Left ventricle myocardium inferior (tissue), 1 donor: Measurements from ENCODE around the gene USP7. TPM values are rescaled to one million over a fixed set of nuclear protein-coding genes. Genes with fewer than 3 reads are reported as not detected.
A peak's percentile ranks its signal among the peaks of the same experiment; 100 is the strongest.

Experiments
- DNase-seq: peaks from one replicate; pipeline ENCODE4 v3.0.0-alpha.2; 2020
- H3K27ac ChIP-seq: fragments of 200-600 bp; replicated peaks from 2 replicates; pipeline ENCODE4 v1.8.0; 2021
- H3K27me3 ChIP-seq: fragments of 200-600 bp; 2 replicates; pipeline ENCODE4 v1.8.0; 2021; ENCODE audit warnings: low read depth
- H3K36me3 ChIP-seq: fragments of 200-600 bp; 2 replicates; pipeline ENCODE4 v1.8.0; 2021
- H3K4me1 ChIP-seq: fragments of 200-600 bp; 2 replicates; pipeline ENCODE4 v1.8.0; 2021
- H3K4me3 ChIP-seq: fragments of 200-600 bp; 2 replicates; pipeline ENCODE4 v1.8.0; 2021; ENCODE audit warnings: mild to moderate bottlenecking, moderate library complexity
- H3K9me3 ChIP-seq: fragments of 200-600 bp; replicated peaks from 2 replicates; pipeline ENCODE4 v1.8.0; 2021
- CTCF ChIP-seq: fragments of 200-600 bp; IDR thresholded peaks from 2 replicates; pipeline ENCODE4 v1.8.0; 2021; ENCODE audit warnings: antibody characterized with exemption, mild to moderate bottlenecking, borderline replicate concordance
- intact Hi-C: fragments of 100-400 bp; cut with micrococcal nuclease; formaldehyde crosslinking; loops from one replicate; pipeline ENCODE4 v1.11.0; 2022
- total RNA-seq: library from RNA; stranded (reverse); fragmentation: NEBNext Ultra II Directional; extraction: Animal tissue kit (Norgen Biotek cat#: 25700); gene quantifications from one replicate; pipeline ENCODE4 v1.2.1, GENCODE V29; 2021
- donor health status: DM: no; HTN: yes; CAD: no; lungs with severe emphysema.

The USP7 gene
- total RNA-seq, 1 donor from 2014 or later, result 54.7 TPM

DNA sequence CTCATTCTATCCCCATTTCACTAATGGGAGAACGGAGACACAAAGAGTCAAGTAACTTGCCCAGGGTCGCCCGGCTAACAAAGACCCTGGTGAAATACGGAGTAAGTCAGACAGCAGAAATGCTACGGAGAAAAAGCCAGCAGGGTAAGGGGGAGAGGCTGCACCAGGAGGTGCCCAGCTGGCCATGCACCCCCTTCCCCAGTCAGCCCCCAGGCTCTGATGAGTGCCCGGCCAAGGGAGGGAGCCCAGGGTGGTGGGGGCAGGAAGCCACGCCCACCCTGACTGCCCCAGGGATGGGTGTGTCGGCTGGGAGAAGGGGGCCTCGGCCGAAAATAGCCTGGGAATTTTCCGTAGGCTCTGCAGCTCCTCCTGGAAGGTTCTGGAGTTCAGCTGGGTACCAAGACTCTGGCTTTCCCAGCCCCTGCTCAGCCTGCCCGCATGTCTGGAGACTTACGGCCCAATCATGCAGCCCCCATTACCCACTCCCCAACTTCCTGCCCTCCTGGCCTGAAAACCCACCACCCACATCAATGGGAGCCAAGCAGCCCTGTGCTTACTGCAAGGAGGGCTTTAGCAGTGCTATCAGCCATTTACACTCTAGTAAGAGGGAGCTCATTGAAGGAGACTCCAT, 99.1 kb downstream of the USP7 start:
- intact Hi-C loops, result no loop called here
- Histone ChIP-seq H3K4me1 (peaks cover 98% of the 10 kb centered on the region), H3K27me3 (no peaks in the 10 kb centered on the region), H3K27ac (peak overlapping the region; percentile 90), H3K4me3 (peak overlapping the region; percentile 74), H3K36me3 (no peaks in the 10 kb centered on the region), H3K9me3 (no peaks in the 10 kb centered on the region)
- no peak for DNase-seq
- TF ChIP-seq CTCF, result no peak

- Histone ChIP-seq H3K27ac (peak overlapping the region; percentile 90), H3K4me1 (peaks cover 100% of the 10 kb centered on the region), H3K36me3 (peaks cover 6% of the 10 kb centered on the region), H3K4me3 (peak overlapping the region; percentile 74), H3K27me3 (no peaks in the 10 kb centered on the region), H3K9me3 (no peaks in the 10 kb centered on the region)
- peak; percentile 45 for DNase-seq
- TF ChIP-seq CTCF, result peak; percentile 30
- intact Hi-C loops, result no loop called here
These were observed 99.9 kb downstream of the USP7 start for GRCh38 chr16:8863594-8864424.

- Histone ChIP-seq H3K4me3 (peak overlapping the region; percentile 35), H3K4me1 (peaks cover 95% of the 10 kb centered on the region), H3K27me3 (no peaks in the 10 kb centered on the region), H3K36me3 (peaks cover 16% of the 10 kb centered on the region), H3K9me3 (no peaks in the 10 kb centered on the region), H3K27ac (peak overlapping the region; percentile 90)
- intact Hi-C loops, result no loop called here
- TF ChIP-seq CTCF, result no peak
- no peak for DNase-seq
These were observed 101.2 kb downstream of the USP7 start for GRCh38 chr16:8862309-8863130.

- no peaks in the 10 kb centered on the region for H3K9me3 ChIP-seq
- intact Hi-C loops, result no loop called here
- no peak for TF ChIP-seq CTCF
- peak overlapping the region; percentile 90 for H3K27ac ChIP-seq
- peak overlapping the region; percentile 35 for H3K4me3 ChIP-seq
- H3K27me3 ChIP-seq, result no peaks in the 10 kb centered on the region
- H3K4me1 ChIP-seq, result peaks cover 94% of the 10 kb centered on the region
- peak; percentile 64 for DNase-seq
- H3K36me3 ChIP-seq, result peaks cover 16% of the 10 kb centered on the region
These were observed 102.0 kb downstream of the USP7 start for GRCh38 chr16:8861563-8862308.
